ENCODE results near the gene TIMM17A. TPM values are rescaled to one million over a fixed set of nuclear protein-coding genes. Genes with fewer than 3 reads are reported as not detected.
"Not testable (repeated sequence)": the region's sequence is repeated elsewhere in the genome, so short reads cannot be mapped to it uniquely, and the experiment has no call there.

The TIMM17A gene
- total RNA-seq, 1 donor from 2014 or later, result 83.6 TPM

DNA sequence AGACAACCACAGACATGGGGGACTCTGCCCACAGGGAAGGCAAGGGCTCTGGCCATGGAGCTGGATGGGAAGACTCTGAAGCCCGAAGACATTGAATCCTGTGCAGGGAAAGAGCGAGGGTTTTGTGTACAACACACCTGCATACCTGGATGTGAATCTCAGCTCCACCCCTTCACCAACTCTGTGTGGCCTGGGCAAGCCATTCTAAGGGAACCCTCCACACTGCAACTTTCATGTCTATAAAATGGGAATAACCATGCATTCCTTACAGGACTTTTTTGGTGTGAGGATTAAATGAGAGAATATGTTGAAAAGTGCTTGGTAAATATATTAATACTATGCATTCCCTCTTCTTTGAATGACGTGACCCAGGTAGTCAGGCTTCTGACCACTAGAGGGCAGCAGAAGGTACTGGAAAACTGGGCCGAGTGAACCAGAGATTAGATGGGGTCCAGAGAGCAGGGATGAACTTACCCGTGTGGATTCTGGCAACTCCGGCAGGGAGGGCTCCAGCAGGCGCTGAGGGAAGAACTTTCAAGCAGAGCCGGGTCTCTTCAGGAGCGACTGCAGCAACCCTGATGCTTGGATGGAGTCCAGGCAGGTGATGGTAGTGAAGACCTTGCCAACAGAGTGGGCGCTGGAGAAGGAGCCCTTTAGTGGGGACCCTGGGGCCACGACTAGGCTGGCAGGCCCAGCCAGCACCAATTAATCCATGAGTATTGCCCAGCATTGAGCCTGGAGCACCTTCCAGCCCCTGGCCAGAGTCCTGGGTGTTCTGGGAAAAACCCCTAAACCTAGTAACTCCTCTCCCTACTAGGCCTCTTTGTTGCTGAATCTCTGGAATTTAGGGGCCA, 54.2 kb downstream of the TIMM17A start:
- intact Hi-C loops (cut with DNase I), result loop anchor here (1.0 to 5.0 kb wide), 2 partner anchors 109 to 123 kb away; no protein-coding TSS in a partner anchor
- DNase-seq (ENCODE audit: missing footprints), result no peak
- peak; percentile 73 for ATAC-seq

DNA sequence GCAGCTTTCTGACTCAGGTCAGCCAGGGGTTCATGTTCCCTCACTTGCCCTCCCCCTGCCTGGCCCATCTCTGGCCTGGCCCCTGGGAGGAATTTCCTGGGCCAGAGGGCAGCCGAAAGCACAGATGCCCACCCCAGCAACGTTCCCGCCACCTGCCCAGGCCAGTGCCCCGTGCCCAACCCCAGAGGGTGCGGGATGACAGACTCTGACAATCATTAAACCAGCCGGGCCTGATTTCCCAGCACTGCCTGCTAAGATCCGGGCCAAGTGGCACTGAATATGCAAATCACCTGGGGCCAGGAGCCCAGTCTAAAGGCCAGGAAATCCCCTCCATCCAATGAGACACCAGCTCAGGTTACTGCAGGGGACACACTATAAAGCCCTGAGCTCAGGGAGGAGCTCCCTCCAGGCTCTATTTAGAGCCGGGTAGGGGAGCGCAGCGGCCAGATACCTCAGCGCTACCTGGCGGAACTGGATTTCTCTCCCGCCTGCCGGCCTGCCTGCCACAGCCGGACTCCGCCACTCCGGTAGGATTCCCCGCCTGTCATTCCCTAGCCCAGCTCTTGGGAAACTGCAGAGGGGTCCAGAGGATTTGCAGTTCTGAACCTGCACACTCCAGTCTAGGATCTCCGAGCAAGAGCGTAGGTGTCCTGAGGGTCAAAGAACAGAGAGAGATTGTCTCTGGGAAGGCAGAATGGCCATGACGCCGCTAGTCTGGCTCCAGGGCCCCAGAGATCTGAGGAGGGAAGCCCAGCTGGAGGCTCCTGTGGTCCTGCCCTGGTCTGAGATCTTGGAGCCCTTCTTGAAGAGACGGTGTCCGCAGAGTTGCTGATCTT, 55.1 kb downstream of the TIMM17A start, which contains the start of gene ELF3:
TSS of gene ELF3 (plus strand) at position 408 of the 836 bp plus-strand sequence. CDS start 550 bp downstream, outside the sequence.
- intact Hi-C loops (cut with DNase I), result loop anchor here (5.0 kb wide), 1 partner anchor 122 kb away; no protein-coding TSS in a partner anchor
- ATAC-seq, result peak; percentile 29
- no peak for DNase-seq (ENCODE audit: missing footprints)

DNA sequence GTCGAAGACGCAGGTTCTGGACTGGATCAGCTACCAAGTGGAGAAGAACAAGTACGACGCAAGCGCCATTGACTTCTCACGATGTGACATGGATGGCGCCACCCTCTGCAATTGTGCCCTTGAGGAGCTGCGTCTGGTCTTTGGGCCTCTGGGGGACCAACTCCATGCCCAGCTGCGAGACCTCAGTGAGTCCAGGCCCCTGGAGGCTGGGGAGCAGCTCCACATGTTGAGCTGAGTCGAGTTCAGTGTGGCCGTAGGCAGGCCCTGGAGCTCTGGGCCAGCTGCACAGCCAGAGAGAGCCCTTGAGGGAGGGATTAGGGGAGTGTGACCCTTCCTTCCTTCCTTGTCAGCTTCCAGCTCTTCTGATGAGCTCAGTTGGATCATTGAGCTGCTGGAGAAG, 56.7 kb downstream of the TIMM17A start:
- intact Hi-C loops (cut with DNase I), result loop anchor here (5.0 kb wide), 1 partner anchor 120 kb away; no protein-coding TSS in a partner anchor
- DNase-seq (ENCODE audit: missing footprints) (no peak), ATAC-seq (no peak)

DNA sequence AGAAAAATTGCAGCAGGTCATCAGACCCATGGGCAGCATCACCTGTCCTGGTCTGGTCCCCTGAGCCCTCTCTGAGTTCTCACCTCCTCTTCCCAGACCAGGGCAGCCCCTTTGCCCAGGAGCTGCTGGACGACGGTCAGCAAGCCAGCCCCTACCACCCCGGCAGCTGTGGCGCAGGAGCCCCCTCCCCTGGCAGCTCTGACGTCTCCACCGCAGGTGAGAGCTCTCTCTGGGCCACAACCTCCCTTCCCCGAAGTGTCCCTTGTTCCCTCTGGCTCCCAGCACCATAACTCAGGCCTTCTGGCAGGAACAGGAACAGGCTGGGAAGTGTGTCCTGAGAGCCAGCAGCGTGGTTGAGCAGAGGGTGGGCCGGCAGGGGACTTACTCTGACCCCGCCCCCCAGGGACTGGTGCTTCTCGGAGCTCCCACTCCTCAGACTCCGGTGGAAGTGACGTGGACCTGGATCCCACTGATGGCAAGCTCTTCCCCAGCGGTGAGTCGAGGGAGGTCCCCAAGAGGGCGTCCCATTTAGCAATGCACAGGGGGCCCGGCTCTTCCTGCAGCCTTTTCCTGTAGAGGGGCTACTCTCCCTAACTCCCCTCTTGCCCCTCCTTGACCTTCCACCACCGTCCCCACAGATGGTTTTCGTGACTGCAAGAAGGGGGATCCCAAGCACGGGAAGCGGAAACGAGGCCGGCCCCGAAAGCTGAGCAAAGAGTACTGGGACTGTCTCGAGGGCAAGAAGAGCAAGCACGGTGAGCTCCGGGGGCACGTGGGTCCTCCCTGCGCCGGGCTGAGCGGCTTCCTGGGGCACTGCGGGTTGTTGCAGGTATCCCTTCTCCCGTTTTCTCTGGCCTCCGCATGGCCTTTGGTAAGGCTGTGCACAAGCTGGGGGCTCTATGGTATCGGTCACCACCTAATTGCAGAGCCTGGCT, 57.5 kb downstream of the TIMM17A start:
- ATAC-seq (no peak), DNase-seq (ENCODE audit: missing footprints) (no peak)
- intact Hi-C loops (cut with DNase I), result loop anchor here (5.0 kb wide), 1 partner anchor 119 kb away; no protein-coding TSS in a partner anchor

DNA sequence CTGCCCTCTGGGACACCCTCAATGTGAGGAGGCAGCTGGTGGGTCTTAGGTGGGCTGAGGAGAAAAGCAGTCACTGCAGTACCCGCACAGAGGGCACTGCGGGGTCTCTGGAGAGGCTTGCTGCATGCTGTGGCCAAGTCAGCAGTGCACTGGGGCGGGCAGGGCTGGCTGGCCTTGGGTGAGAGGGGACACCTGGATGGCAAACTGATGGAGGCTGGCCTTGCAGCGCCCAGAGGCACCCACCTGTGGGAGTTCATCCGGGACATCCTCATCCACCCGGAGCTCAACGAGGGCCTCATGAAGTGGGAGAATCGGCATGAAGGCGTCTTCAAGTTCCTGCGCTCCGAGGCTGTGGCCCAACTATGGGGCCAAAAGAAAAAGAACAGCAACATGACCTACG, 58.3 kb downstream of the TIMM17A start:
- intact Hi-C loops (cut with DNase I), result loop anchor here (5.0 kb wide), 1 partner anchor 119 kb away; no protein-coding TSS in a partner anchor
- ATAC-seq, result no peak
- no peak for DNase-seq (ENCODE audit: missing footprints)

DNA sequence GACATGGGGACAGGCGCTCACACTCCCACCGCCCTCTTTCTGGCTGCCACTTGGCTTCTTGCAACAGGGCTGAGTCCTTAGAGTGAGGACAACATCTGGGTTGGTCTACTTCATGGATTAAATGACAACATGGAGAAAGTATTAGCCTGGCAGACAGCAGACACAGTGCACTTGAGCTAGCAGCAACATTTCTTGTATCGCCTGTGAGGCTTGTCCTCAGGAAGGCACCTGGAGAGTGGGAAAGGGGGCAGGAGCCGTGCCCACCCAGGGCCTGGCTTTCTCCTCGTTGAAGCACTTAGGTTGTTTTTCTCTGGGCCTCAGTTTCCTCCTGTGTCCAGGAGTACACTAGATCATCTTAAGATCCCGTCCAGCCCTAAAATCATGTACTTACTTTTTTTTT, 58.8 kb downstream of the TIMM17A start:
- DNase-seq (ENCODE audit: missing footprints), result no peak
- ATAC-seq, result no peak
- intact Hi-C loops (cut with DNase I), result loop anchor here (5.0 kb wide), 1 partner anchor 118 kb away; no protein-coding TSS in a partner anchor

DNA sequence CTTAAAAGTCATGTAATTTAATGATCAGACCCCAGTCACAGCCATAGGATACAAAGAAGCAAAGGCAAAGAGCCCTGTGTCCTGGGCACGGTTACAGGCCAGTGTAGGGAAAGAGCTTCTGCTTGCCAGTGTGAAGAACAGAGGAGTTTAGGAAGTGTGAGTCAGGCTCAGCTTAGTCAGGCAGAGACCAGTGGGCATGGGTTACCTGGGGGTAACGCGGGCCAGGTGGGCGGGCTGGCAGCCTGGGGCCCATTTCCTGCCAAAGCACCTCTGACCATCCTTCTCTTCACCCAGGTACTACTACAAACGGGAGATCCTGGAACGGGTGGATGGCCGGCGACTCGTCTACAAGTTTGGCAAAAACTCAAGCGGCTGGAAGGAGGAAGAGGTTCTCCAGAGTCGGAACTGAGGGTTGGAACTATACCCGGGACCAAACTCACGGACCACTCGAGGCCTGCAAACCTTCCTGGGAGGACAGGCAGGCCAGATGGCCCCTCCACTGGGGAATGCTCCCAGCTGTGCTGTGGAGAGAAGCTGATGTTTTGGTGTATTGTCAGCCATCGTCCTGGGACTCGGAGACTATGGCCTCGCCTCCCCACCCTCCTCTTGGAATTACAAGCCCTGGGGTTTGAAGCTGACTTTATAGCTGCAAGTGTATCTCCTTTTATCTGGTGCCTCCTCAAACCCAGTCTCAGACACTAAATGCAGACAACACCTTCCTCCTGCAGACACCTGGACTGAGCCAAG, 59.8 kb downstream of the TIMM17A start:
- DNase-seq (ENCODE audit: missing footprints) (no peak), ATAC-seq (no peak)
- intact Hi-C loops (cut with DNase I), result loop anchor here (5.0 kb wide), 1 partner anchor 117 kb away; no protein-coding TSS in a partner anchor

DNA sequence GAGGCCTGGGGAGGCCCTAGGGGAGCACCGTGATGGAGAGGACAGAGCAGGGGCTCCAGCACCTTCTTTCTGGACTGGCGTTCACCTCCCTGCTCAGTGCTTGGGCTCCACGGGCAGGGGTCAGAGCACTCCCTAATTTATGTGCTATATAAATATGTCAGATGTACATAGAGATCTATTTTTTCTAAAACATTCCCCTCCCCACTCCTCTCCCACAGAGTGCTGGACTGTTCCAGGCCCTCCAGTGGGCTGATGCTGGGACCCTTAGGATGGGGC, 60.3 kb downstream of the TIMM17A start:
- intact Hi-C loops (cut with DNase I), result no loop called here
- DNase-seq (ENCODE audit: missing footprints), result no peak
- no peak for ATAC-seq

DNA sequence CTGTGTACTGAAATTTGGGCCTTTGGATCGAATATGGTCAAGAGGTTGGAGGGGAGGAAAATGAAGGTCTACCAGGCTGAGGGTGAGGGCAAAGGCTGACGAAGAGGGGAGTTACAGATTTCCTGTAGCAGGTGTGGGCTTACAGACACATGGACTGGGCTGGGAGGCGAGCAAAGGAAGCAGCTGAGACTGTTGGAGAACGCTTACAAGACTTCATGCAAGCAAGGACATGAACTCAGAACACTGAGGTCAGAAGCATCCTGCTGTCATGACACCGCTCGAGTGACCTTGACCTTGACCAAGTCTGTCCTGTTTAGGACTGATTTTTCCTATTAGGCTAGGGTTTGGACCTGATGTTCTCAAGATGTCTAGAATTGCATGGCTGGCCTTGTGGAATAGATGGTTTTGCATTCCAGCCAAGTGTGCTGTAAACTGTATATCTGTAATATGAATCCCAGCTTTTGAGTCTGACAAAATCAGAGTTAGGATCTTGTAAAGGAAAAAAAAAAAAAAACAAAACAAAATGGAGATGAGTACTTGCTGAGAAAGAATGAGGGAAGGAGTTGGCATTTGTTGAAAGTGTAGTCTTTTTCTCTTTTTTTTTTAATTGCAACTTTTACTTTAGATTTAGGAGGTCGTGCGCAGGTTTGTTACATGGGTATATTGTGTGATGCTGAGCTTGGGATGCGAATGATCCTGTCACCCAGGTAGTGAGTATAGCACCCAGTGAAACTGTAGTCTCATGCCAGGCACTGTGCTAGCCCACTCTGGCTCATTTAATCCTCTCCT, 60.9 kb downstream of the TIMM17A start:
- no peak for ATAC-seq
- DNase-seq (ENCODE audit: missing footprints), result no peak
- intact Hi-C loops (cut with DNase I), result no loop called here

DNA sequence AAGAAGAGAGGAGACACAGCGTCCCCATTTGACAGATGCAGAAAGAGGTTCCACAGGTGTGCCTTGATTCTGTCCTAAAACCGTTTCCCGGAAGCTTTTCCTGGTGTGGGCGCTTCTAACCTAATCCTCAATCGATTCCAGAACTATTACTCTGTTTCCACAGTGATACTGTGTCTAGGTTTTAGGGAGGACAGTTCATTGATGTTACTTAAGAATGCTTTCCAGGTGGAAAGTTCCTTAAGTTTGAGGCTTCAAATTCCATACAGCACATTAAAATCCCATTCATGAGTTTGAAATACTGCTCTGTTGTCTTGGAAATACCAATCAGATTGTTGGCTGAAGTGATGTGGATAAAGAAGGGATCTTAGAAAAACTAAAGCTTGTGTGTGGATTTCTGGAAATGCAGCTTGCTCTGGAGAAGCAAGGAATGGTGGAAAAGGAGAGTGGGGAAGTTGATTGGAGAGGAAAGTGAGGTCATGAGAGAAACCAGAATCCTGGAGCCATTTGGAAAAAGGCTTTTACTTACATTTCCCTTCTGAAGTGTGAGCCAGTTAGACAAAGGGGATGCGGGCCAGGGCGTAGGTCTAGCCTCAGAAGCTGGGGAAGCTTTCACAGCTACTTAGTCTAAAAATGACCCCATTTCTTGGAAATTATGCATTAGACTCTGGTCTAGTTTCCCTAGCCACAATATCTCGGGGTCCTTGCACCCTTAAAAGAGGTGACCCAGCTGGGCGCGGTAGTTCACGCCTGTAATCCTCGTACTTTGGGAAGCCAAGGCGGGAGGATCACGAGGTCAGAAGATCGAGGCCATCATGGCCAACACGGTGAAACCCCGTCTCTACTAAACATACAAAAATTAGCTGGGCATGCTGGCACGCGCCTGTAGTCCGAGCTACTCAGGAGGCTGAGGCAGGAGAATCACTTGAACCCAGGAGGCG, 61.8 kb downstream of the TIMM17A start:
- intact Hi-C loops (cut with DNase I), result no loop called here
- ATAC-seq (no peak), DNase-seq (ENCODE audit: missing footprints) (no peak)

DNA sequence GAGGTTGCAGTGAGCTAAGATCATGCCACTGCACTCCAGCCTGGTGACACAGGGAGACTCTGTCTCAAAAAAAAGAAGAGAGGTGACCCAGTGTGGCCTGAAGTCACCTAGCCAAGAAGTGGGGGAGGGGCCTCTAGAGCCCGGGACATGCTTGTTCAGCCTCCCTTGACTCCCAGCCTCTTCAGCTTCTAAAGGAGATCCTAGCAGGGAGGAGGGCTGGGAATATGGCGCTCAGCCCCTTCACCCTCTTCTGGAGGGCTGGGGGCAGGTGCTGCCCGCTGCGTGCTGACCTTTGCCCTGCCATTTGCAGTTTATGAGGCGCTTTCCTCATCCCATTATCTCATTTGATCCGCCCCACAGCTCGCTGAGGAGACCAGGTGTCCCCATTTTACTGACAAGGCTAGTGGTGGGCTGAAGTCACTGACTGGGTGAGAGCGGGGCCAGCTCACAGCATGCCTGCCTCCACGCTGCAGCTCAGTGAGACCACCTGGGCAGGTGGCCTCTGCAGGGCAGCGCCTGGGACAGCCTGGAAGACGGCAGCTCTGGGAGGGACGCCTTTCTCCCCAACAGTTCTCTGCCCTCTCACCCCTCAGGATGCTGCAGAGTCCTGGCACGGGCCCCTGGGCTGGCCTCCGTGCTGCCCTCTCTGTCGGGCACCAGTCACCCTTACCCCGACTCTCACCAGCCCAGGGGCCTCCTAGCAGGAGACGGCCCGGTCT, 62.6 kb downstream of the TIMM17A start:
- intact Hi-C loops (cut with DNase I), result no loop called here
- ATAC-seq (no peak), DNase-seq (ENCODE audit: missing footprints) (no peak)

DNA sequence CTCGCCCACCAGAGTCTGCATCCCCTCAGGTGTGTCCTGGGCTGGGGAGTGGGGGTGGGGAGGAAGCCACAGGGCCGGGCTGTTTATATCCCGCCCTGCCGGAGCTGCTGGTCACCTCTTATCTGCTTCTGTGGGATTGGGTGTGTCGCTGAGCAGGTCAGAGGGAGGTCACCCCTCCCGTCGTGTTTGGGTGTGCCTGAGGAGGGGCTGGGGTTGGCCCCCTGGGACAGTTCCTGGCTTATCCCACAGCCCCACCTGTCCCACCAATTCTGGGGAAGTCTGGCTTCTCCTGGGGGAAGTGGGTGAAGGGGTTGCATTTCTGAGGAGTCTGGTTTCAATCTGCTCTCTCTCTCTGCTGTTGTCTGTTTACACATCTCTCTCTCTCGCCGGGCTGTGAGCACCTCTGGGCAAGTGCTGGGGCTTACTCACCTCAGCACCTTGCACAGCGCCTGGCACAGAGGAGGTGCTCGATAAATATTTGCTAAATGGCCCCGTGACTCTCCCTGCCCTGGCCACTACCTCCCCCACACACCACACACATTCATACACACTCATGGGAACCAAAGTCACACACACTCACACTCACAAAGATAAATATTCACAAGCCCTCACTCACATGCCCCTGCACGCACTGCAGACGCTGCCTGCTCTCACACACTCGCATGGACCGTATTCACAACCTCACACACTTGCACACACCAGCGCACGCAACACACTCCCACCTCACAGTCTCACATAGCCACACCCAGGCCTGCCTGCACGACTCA, 63.3 kb downstream of the TIMM17A start:
- ATAC-seq, result peak; percentile 27
- intact Hi-C loops (cut with DNase I), result no loop called here
- DNase-seq (ENCODE audit: missing footprints), result no peak

DNA sequence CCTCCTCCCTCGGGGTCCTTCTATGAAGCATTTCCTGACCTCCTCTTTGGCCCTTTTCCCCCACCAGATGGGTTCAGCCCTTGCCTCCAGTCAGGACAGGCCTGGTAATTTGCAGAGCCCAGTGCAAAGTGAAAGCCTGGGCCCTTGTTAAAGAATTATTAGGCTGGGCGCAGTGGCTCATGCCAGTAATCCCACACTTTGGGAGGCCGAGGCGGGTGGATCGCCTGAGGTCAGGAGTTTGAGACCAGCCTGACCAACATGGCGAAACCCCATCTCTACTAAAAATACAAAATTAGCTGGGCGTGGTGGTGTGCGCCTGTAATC, 63.9 kb downstream of the TIMM17A start:
- DNase-seq (ENCODE audit: missing footprints); intact Hi-C loops (cut with DNase I); ATAC-seq: not testable (repeated sequence)

All from Right ventricle myocardium inferior (tissue), 1 donor.